OCI-LY1 (cell line): Measurements from ENCODE around the gene FABP1.

Source experiments
- CTCF ChIP-seq: fragments of 200-600 bp; sonication (generic), shearing (Covaris generic); IDR thresholded peaks from 2 replicates; pipeline ENCODE4 v1.5.1; 2017; ENCODE audit warnings: mild to moderate bottlenecking, antibody characterized with exemption, low read length, moderate library complexity, mixed read lengths
- EZH2 ChIP-seq: fragments of 200-600 bp; sonication (generic), shearing (Covaris generic); IDR thresholded peaks from 2 replicates; pipeline ENCODE4 v1.8.0; 2017; ENCODE audit warnings: borderline replicate concordance, mixed run types, mild to moderate bottlenecking, antibody characterized with exemption, low read length, moderate library complexity, mixed read lengths

- TF ChIP-seq EZH2 (no peak), CTCF (no peak)
Measured at GRCh38 chr2:88127638-88127887, 299 bp downstream of the FABP1 start.
